Testis (tissue), 2 donors: Measurements from ENCODE around the gene SLC26A11.

Experiments used
- CTCF ChIP-seq, 3 experiments: fragments of 450-650 bp in 2 of 3; fragments of 200-600 bp in 1 of 3; sonication (generic) in 1 of 3; IDR thresholded peaks; one replicate each; pipeline ENCODE4 v1.5.1; 2016 to 2019; ENCODE audit warnings: antibody characterized with exemption in 3 of 3, mild to moderate bottlenecking in 2 of 3, moderate library complexity in 1 of 3
- POLR2A ChIP-seq: fragments of 450-650 bp; IDR thresholded peaks from one replicate; pipeline ENCODE4 v1.6.1; 2017; ENCODE audit warnings: antibody characterized with exemption, mild to moderate bottlenecking, moderate library complexity

DNA sequence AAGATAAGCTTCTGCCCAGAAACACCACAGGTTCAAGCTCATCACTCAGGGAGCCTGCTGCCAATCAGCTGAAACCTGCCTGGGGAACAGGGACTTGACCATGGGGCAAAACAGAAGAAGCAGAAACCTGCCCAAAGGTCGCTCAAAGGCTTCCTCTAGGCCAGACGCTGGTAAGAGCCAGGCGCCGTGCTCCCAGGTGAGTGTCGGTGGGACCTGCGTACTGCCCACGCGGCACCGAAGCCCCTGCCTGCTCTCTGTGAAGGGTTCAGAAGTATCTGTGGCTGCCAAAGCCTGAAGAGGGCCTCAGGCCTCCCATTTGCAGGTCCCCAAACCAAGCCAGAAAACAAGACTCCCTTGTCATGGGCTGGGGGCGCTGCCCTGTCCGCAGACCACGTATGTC, 10.5 kb upstream of the SLC26A11 start:
- TF ChIP-seq CTCF (IDR thresholded peaks at IDR 0.05) (no peak), POLR2A (no peak)
